ENCODE measurements around the gene FIGLA.
"Not testable (repeated sequence)": the region's sequence is repeated elsewhere in the genome, so short reads cannot be mapped to it uniquely, and the experiment has no call there.

FIGLA gene

GRCh38 chr2:70743068-70743467, 47.4 kb downstream of the FIGLA start:
- no peak for DNase-seq

- DNase-seq, result not testable (repeated sequence)
Measured at GRCh38 chr2:70739492-70739891, 51.0 kb downstream of the FIGLA start.

- DNase-seq, result no peak
Measured at GRCh38 chr2:70738159-70738558, 52.3 kb downstream of the FIGLA start.

- no peak for DNase-seq
Measured at GRCh38 chr2:70735071-70735470, 55.4 kb downstream of the FIGLA start.

- DNase-seq, result no peak
Measured at GRCh38 chr2:70733646-70734180, 56.7 kb downstream of the FIGLA start.

GRCh38 chr2:70732766-70733645, 57.4 kb downstream of the FIGLA start:
- DNase-seq, result no peak

- no peak for DNase-seq
Measured at GRCh38 chr2:70730730-70731129, 59.7 kb downstream of the FIGLA start.

GRCh38 chr2:70729647-70730046, 60.8 kb downstream of the FIGLA start:
- DNase-seq, result no peak

GRCh38 chr2:70728128-70728527, 62.3 kb downstream of the FIGLA start:
- no peak for DNase-seq
